Ovary (tissue), 9 donors: ENCODE measurements around the gene PKD2L1. TPM values are rescaled to one million over a fixed set of nuclear protein-coding genes. Genes with fewer than 3 reads are reported as not detected.
"Not testable (repeated sequence)": the region's sequence is repeated elsewhere in the genome, so short reads cannot be mapped to it uniquely, and the experiment has no call there.

Experiments used
- DNase-seq, 5 donors: peaks; one replicate each; pipeline ENCODE4 v3.0.0-alpha.2; 2019 to 2020
- H3K27ac ChIP-seq, 2 donors: fragments of 200-600 bp; one replicate each; pipeline versions ENCODE4 v1.5.1 to v1.8.0; 2019 to 2022
- H3K27me3 ChIP-seq: fragments of 200-600 bp; one replicate; pipeline ENCODE4 v1.8.0; 2022
- H3K36me3 ChIP-seq: fragments of 200-600 bp; sonication (generic); one replicate; pipeline ENCODE4 v1.5.1; 2019
- H3K4me1 ChIP-seq: one replicate; pipeline ENCODE4 v1.8.1; 2013; ENCODE audit warnings: mild to moderate bottlenecking, moderate library complexity; ENCODE audit not compliant: insufficient read depth
- H3K4me3 ChIP-seq: fragments of 200-600 bp; sonication (generic); one replicate; pipeline ENCODE4 v1.5.1; 2017
- H3K9me3 ChIP-seq, 2 donors: fragments of 200-600 bp in 1 of 2; sonication (generic) in 1 of 2; one replicate each; pipeline versions ENCODE4 v1.5.1 to v1.8.1; 2013 to 2019; ENCODE audit warnings: mild to moderate bottlenecking in 1 of 2, moderate library complexity in 1 of 2
- EP300 ChIP-seq: sonication (generic); formaldehyde crosslinking; IDR thresholded peaks from one replicate; pipeline ENCODE4 v1.6.1; 2017; ENCODE audit warnings: antibody characterized with exemption
- POLR2A ChIP-seq: fragments of 450-650 bp; IDR thresholded peaks from one replicate; pipeline ENCODE4 v1.6.1; 2017; ENCODE audit warnings: antibody characterized with exemption, mild to moderate bottlenecking, moderate library complexity
- WGBS, 3 donors: extraction: QIAGEN DNeasy Blood & Tissue Kit in 1 of 3; methylation state at CpG; one replicate each; pipeline versions ENCODE4 v1.1.5 to v1.1.7; 2013 to 2017; 5-methylcytosine and 5-hydroxymethylcytosine counted together
- intact Hi-C, 4 donors: fragments of 100-400 bp; cut with DNase I; formaldehyde crosslinking; loops; one replicate each; pipeline versions ENCODE4 v1.11.0 to v1.15.1; 2022 to 2023
- polyA plus RNA-seq, 2 donors: library from polyadenylated mRNA; stranded (reverse); fragments of 200-250 nt in 1 of 2; fragments of 350-450 nt in 1 of 2; fragmentation: Illumina TruSeq in 1 of 2; extraction: RNeasy Lipid Tissue Mini Kit (QIAGEN cat#74804) in 1 of 2; gene quantifications; one replicate each; pipeline ENCODE4 v1.2.3, GENCODE V29; 2013 to 2014
- total RNA-seq, 7 donors: library from RNA; depleted of rRNA in 2 of 7; stranded (reverse); fragments of >200 nt in 2 of 7; fragmentation: NEBNext Ultra II Directional in 3 of 7; extraction: Animal tissue kit (Norgen Biotek cat#: 25700) in 3 of 7; gene quantifications; one replicate each; pipeline versions ENCODE4 v1.1.0 to v1.2.4, GENCODE V29; 2016 to 2023
- TF ChIP-seq, protein P1 (sequence below), 3 donors: fragments of 450-650 bp in 2 of 3; fragments of 200-600 bp in 1 of 3; IDR thresholded peaks; one replicate each; pipeline versions ENCODE4 v1.5.1 to v1.8.0; 2016 to 2022; ENCODE audit warnings: antibody characterized with exemption in 3 of 3, mild to moderate bottlenecking in 1 of 3
- donor health status: DM: no; HTN: no; CAD: no; lungs with moderate emphysema.
- donor health status: DM: no; HTN: no; CAD: no.
- donor health status: Bipolar disorder and iron deficiency.
- donor health status: DM: yes; HTN: yes; CAD: no.
- donor health status: DM: no; HTN: no; CAD: no.
- donor health status: DM: yes; HTN: yes; CAD: no.

PKD2L1 gene
- total and polyA plus RNA-seq, 9 donors: 0.02 to 2.5 (median 2.2) TPM; not detected in 6

- 87 to 94% (median 92%) methylated on average over 5 of the region's 5 CpGs for WGBS, 3 donors
- no peak for DNase-seq
- H3K27me3 ChIP-seq: no peaks in the 10 kb centered on the region
- intact Hi-C loops: loop anchor here in 2 of 4 donors (10.0 kb wide), 2 partner anchors 208 to 218 kb away; partner anchors contain the start of genes NDUFB8 (in 1 of the 2) and SEC31B (in 1 of the 2)
- H3K4me1 ChIP-seq: no peaks in the 10 kb centered on the region
- TF ChIP-seq POLR2A (no peak), EP300 (no peak)
- TF ChIP-seq, protein P1, sequence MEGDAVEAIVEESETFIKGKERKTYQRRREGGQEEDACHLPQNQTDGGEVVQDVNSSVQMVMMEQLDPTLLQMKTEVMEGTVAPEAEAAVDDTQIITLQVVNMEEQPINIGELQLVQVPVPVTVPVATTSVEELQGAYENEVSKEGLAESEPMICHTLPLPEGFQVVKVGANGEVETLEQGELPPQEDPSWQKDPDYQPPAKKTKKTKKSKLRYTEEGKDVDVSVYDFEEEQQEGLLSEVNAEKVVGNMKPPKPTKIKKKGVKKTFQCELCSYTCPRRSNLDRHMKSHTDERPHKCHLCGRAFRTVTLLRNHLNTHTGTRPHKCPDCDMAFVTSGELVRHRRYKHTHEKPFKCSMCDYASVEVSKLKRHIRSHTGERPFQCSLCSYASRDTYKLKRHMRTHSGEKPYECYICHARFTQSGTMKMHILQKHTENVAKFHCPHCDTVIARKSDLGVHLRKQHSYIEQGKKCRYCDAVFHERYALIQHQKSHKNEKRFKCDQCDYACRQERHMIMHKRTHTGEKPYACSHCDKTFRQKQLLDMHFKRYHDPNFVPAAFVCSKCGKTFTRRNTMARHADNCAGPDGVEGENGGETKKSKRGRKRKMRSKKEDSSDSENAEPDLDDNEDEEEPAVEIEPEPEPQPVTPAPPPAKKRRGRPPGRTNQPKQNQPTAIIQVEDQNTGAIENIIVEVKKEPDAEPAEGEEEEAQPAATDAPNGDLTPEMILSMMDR (IDR thresholded peaks at IDR 0.05): no peak
- H3K9me3 ChIP-seq: no peaks in the 10 kb centered on the region
- H3K27ac ChIP-seq: no peak overlapping the region
- H3K4me3 ChIP-seq: no peak overlapping the region
- no peaks in the 10 kb centered on the region for H3K36me3 ChIP-seq
Observed at GRCh38 chr10:100306861-100307260, 23.2 kb downstream of the PKD2L1 start.

GRCh38 chr10:100304414-100304813 is 25.6 kb downstream of the PKD2L1 start:
- Histone ChIP-seq H3K9me3 (no peaks in the 10 kb centered on the region), H3K36me3 (no peaks in the 10 kb centered on the region), H3K4me3 (no peak overlapping the region), H3K4me1 (no peaks in the 10 kb centered on the region), H3K27ac (no peak overlapping the region), H3K27me3 (no peaks in the 10 kb centered on the region)
- WGBS, 3 donors: 76 to 78% (median 77%) methylated on average over 3 of the region's 3 CpGs
- TF ChIP-seq POLR2A: no peak
- TF ChIP-seq EP300: no peak
- TF ChIP-seq, protein P1 (IDR thresholded peaks at IDR 0.05): no peak
- no peak for DNase-seq
- intact Hi-C loops: loop anchor here in 2 of 4 donors (10.0 kb wide), 2 partner anchors 210 to 220 kb away; partner anchors contain the start of genes NDUFB8 (in 1 of the 2) and SEC31B (in 1 of the 2)

DNA sequence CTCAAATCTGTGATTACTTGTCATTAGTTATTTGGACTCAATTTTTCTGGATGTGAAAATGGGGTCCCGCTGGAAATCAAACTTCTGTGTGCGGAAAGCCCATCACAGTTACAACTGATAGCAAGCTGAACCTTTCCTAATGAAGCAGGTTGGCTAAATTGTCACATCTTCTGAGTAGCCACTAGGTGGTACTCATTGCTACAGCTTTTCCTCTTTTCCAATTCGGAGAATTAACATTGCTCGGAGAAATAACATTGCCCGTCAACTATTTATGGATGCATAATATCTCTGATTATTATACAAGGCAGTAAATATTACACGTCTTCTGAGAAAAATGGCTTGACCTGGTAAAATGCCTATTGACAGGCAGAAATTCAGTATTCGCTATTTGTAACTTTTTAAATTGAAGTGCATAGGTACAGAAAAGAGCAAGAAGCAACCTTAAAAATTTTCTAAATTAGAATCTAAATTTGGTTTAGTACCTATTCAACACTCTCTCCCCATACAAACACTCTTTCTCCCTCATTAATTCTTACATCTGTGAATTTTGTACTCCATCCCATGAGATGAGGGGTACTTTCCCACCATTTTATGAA is 26.2 kb downstream of the PKD2L1 start:
- no peak overlapping the region for H3K27ac ChIP-seq
- 17 to 25% (median 21%) methylated on average over 7 of the region's 7 CpGs for WGBS, 3 donors
- no peaks in the 10 kb centered on the region for H3K36me3 ChIP-seq
- intact Hi-C loops: loop anchor here in 2 of 4 donors (10.0 kb wide), 2 partner anchors 211 to 221 kb away; partner anchors contain the start of genes NDUFB8 (in 1 of the 2) and SEC31B (in 1 of the 2)
- H3K4me1 ChIP-seq: no peaks in the 10 kb centered on the region
- no peak for DNase-seq
- no peak overlapping the region for H3K4me3 ChIP-seq
- no peaks in the 10 kb centered on the region for H3K27me3 ChIP-seq
- no peaks in the 10 kb centered on the region for H3K9me3 ChIP-seq
- TF ChIP-seq EP300 (no peak), POLR2A (no peak)
- TF ChIP-seq, protein P1 (IDR thresholded peaks at IDR 0.05): peak in 2 of 3 donors; percentile 19 to 41

- H3K4me1 ChIP-seq, H3K27me3 ChIP-seq, H3K27ac ChIP-seq, H3K9me3 ChIP-seq, H3K4me3 ChIP-seq, DNase-seq, H3K36me3 ChIP-seq: not testable (repeated sequence)
- 40 to 62% (median 55%) methylated on average over 5 of the region's 5 CpGs for WGBS, 3 donors
- intact Hi-C loops: loop anchor here in 2 of 4 donors (10.0 kb wide), 2 partner anchors 214 to 224 kb away; partner anchors contain the start of genes NDUFB8 (in 1 of the 2) and SEC31B (in 1 of the 2)
Observed at GRCh38 chr10:100301123-100301522, 28.9 kb downstream of the PKD2L1 start.

- TF ChIP-seq, protein P1 (IDR thresholded peaks at IDR 0.05): no peak
- no peak for TF ChIP-seq POLR2A
- no peak for TF ChIP-seq EP300
- Histone ChIP-seq H3K27me3 (no peaks in the 10 kb centered on the region), H3K9me3 (no peaks in the 10 kb centered on the region), H3K4me3 (no peak overlapping the region), H3K4me1 (no peaks in the 10 kb centered on the region), H3K27ac (no peak overlapping the region), H3K36me3 (no peaks in the 10 kb centered on the region)
- intact Hi-C loops: no loop called here
- WGBS, 3 donors: 68 to 73% (median 69%) methylated on average over 9 of the region's 9 CpGs
- no peak for DNase-seq
Observed at GRCh38 chr10:100297242-100297641, 32.8 kb downstream of the PKD2L1 start.
